BE2C (cell line): Measurements from ENCODE around the gene GTPBP1.

Experiments used
- DNase-seq: peaks from one replicate; pipeline ENCODE4 v3.0.0-alpha.2; 2020
- H3K27me3 ChIP-seq: fragments of 250-450 bp; sonication (Bioruptor Pico); 2 replicates; pipeline ENCODE4 v1.5.1; 2020; ENCODE audit warnings: mild to moderate bottlenecking
- H3K36me3 ChIP-seq: fragments of 250-450 bp; sonication (Bioruptor Pico); 2 replicates; pipeline ENCODE4 v1.5.1; 2020; ENCODE audit warnings: mild to moderate bottlenecking
- H3K4me1 ChIP-seq: fragments of 250-450 bp; sonication (Bioruptor Pico); 2 replicates; pipeline ENCODE4 v1.5.1; 2020
- H3K4me3 ChIP-seq: 2 replicates; pipeline ENCODE4 v1.5.1; 2011; ENCODE audit warnings: low read depth, low read length
- H3K9me3 ChIP-seq: fragments of 250-450 bp; sonication (Bioruptor Pico); 2 replicates; pipeline ENCODE4 v1.5.1; 2020
- CTCF ChIP-seq: IDR thresholded peaks from 2 replicates; pipeline ENCODE4 v1.5.1; 2012; ENCODE audit warnings: mild to moderate bottlenecking, low read depth, low read length

Gene GTPBP1

GRCh38 chr22:38734421-38735100 is 28.8 kb downstream of the GTPBP1 start:
- Histone ChIP-seq H3K9me3 (no peaks in the 10 kb centered on the region), H3K36me3 (peaks cover 79% of the 10 kb centered on the region), H3K4me1 (peaks cover 5% of the 10 kb centered on the region; the same call in 1 of the 2 replicates), H3K27me3 (no peaks in the 10 kb centered on the region), H3K4me3 (no peak overlapping the region)
- TF ChIP-seq CTCF = no peak
- DNase-seq = no peak

DNA sequence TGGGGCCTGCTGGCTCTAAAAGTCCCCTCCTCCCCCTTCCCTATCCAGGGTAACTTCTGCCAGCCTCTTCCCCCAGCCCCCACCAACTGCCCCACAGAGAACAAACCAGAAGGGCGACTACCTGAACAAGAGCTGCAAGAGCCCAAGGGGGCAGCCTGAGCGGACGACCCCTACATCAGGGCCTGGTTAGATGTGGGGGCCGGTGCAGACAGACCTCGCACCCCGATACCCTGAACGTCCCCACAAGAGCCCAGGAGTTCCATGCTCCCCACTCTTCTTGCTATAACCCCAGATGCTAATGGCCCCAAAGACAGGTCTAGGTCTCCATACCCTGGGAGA is 29.4 kb downstream of the GTPBP1 start:
- peaks cover 5% of the 10 kb centered on the region; the same call in 1 of the 2 replicates for H3K4me1 ChIP-seq
- peaks cover 79% of the 10 kb centered on the region for H3K36me3 ChIP-seq
- no peak for DNase-seq

GRCh38 chr22:38735465-38736256 is 29.9 kb downstream of the GTPBP1 start:
- Histone ChIP-seq H3K4me1 (peaks cover 5% of the 10 kb centered on the region; the same call in 1 of the 2 replicates), H3K9me3 (no peaks in the 10 kb centered on the region), H3K27me3 (no peaks in the 10 kb centered on the region), H3K4me3 (no peak overlapping the region), H3K36me3 (peaks cover 79% of the 10 kb centered on the region)
- no peak for DNase-seq
- no peak for TF ChIP-seq CTCF

More for the DNA sequence above, 29.4 kb downstream of the GTPBP1 start:
- no peaks in the 10 kb centered on the region for H3K27me3 ChIP-seq
- no peak overlapping the region for H3K4me3 ChIP-seq
- no peaks in the 10 kb centered on the region for H3K9me3 ChIP-seq
- no peak for TF ChIP-seq CTCF

GRCh38 chr22:38736257-38736570 is 30.5 kb downstream of the GTPBP1 start:
- no peak for TF ChIP-seq CTCF
- no peaks in the 10 kb centered on the region for H3K27me3 ChIP-seq
- peaks cover 79% of the 10 kb centered on the region for H3K36me3 ChIP-seq
- peaks cover 5% of the 10 kb centered on the region; the same call in 1 of the 2 replicates for H3K4me1 ChIP-seq
- DNase-seq = no peak
- no peaks in the 10 kb centered on the region for H3K9me3 ChIP-seq
- no peak overlapping the region for H3K4me3 ChIP-seq

DNA sequence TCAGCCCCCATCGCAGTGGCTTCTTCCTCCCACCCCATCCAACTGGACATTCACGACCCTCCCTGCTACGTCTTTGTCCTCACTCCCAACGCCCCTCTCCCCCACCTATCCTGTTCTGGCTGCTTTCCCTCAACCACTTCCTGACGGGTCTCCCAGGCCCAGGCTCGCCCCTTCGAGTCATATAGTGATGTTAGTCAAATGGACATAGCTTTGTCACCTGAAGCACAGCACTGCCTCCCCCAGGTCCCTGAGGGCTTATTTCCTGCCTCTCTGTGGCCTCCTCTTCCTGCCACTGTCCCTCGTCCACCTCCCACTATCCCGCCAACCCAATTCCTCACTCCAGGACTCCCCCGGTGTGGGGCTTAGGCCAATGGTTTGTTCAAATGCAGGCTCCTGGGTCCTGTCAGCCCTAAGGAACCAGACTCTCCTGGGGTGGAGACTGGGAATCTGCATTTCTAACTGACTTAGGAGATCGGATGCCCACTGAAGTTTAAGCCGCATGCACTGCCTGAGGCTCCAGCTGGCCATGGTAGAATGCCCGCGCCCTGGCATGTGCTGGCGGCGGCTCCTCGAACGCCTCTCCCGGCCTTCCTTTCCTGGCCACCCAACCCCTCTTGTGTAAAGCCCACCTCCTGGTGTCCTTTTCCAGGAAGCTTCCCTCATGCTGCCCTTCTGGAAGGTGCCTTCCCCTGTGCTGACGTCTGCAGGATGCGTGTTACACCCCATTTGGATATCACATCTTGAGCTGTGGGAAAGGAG is 31.7 kb downstream of the GTPBP1 start:
- Histone ChIP-seq H3K27me3 (no peaks in the 10 kb centered on the region), H3K4me3 (no peak overlapping the region), H3K4me1 (peaks cover 5% of the 10 kb centered on the region; the same call in 1 of the 2 replicates), H3K9me3 (no peaks in the 10 kb centered on the region), H3K36me3 (peaks cover 87% of the 10 kb centered on the region)
- DNase-seq = no peak
- no peak for TF ChIP-seq CTCF
